Tibial nerve (tissue), 4 donors: ENCODE results near the gene COA1. TPM values are rescaled to one million over a fixed set of nuclear protein-coding genes. Genes with fewer than 3 reads are reported as not detected.

ENCODE experiments used
- DNase-seq, 2 donors: peaks; one replicate each; pipeline ENCODE4 v3.0.0-alpha.2; 2019; ENCODE audit warnings: low spot score in 2 of 2
- H3K27ac ChIP-seq, 4 donors: fragments of 200-600 bp; sonication (generic) in 3 of 4; one replicate each; pipeline ENCODE4 v1.5.1; 2017 to 2019; ENCODE audit warnings: mild to moderate bottlenecking in 1 of 4
- H3K27me3 ChIP-seq, 2 donors: fragments of 200-600 bp; sonication (generic) in 1 of 2; one replicate each; pipeline versions ENCODE4 v1.5.1 to v1.6.0; 2017 to 2019
- H3K36me3 ChIP-seq, 3 donors: fragments of 200-600 bp; sonication (generic); one replicate each; pipeline ENCODE4 v1.5.1; 2018 to 2019
- H3K4me1 ChIP-seq, 4 donors: fragments of 200-600 bp; sonication (generic) in 3 of 4; one replicate each; pipeline ENCODE4 v1.5.1; 2017 to 2019
- H3K4me3 ChIP-seq, 4 donors: fragments of 200-600 bp; sonication (generic) in 3 of 4; one replicate each; pipeline ENCODE4 v1.5.1; 2017 to 2019; ENCODE audit warnings: mild to moderate bottlenecking in 1 of 4, moderate library complexity in 1 of 4
- H3K9me3 ChIP-seq, 4 donors: fragments of 200-600 bp; sonication (generic) in 3 of 4; one replicate each; pipeline ENCODE4 v1.5.1; 2017 to 2019
- CTCF ChIP-seq, 5 experiments: fragments of 200-600 bp in 3 of 5; fragments of 450-650 bp in 2 of 5; sonication (generic) in 3 of 5; IDR thresholded peaks; one replicate each; pipeline ENCODE4 v1.5.1; 2016 to 2019; ENCODE audit warnings: antibody characterized with exemption in 5 of 5, mild to moderate bottlenecking in 3 of 5, moderate library complexity in 2 of 5
- EP300 ChIP-seq, 2 donors: sonication (generic); formaldehyde crosslinking; IDR thresholded peaks; one replicate each; pipeline ENCODE4 v1.6.1; 2017; ENCODE audit warnings: antibody characterized with exemption in 2 of 2, mild to moderate bottlenecking in 1 of 2
- POLR2A ChIP-seq, 2 donors: fragments of 450-650 bp; IDR thresholded peaks; one replicate each; pipeline ENCODE4 v1.6.1; 2017; ENCODE audit warnings: antibody characterized with exemption in 2 of 2, mild to moderate bottlenecking in 2 of 2, moderate library complexity in 2 of 2
- WGBS, 2 donors: methylation state at CpG; one replicate each; pipeline ENCODE4 v1.1.5; 2018; 5-methylcytosine and 5-hydroxymethylcytosine counted together
- total RNA-seq, 4 donors: library from RNA; depleted of rRNA; stranded (reverse); fragments of >200 nt; gene quantifications; one replicate each; pipeline ENCODE4 v1.1.0, GENCODE V29; 2016

Gene COA1
- total RNA-seq, 4 donors from 2014 or later, result 58.5 to 74.1 (median 64.7) TPM

DNA sequence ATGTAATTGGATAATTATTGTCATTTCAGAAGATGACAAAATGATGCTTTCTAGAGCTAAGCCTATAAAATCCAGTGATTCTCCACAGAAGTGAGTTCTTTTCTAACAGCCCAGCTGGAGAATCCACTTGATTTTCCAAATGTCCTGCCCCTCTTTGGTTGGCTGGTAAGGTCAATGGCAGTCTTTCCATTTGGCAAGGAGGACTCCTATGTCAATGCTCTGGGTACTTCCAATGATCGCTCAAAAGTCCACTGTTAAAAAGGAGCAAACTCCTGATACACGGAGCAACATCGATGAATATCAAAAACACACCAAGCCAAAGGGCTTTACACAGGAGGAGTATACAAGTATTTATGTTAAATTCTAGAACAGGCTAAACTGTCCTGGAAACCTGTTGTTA is 88.6 kb downstream of the COA1 start:
- Histone ChIP-seq H3K4me1 (peaks cover 0 to 71% (median 25%) of the 10 kb centered on the region in 4 donors), H3K4me3 (no peak overlapping the region), H3K27ac (peak overlapping the region; percentile 18 to 82 (median 63)), H3K36me3 (peaks cover 0 to 36% (median 0%) of the 10 kb centered on the region in 3 donors), H3K9me3 (no peaks in the 10 kb centered on the region), H3K27me3 (no peaks in the 10 kb centered on the region)
- no peak for TF ChIP-seq EP300 (IDR thresholded peaks at IDR 0.05)
- no peak for TF ChIP-seq POLR2A (IDR thresholded peaks at IDR 0.05)
- TF ChIP-seq CTCF (IDR thresholded peaks at IDR 0.05), result no peak
- 94 to 97% methylated on average over 3 of the region's 3 CpGs for WGBS, 2 donors
- DNase-seq, result no peak

- H3K9me3 ChIP-seq, result no peaks in the 10 kb centered on the region
- no peaks in the 10 kb centered on the region for H3K27me3 ChIP-seq
- peaks cover 0 to 64% (median 18%) of the 10 kb centered on the region in 4 donors for H3K4me1 ChIP-seq
- peak in 1 of 2 donors; percentile 59 for TF ChIP-seq EP300 (IDR thresholded peaks at IDR 0.05)
- no peak for TF ChIP-seq POLR2A (IDR thresholded peaks at IDR 0.05)
- no peak overlapping the region for H3K4me3 ChIP-seq
- peaks cover 0 to 42% (median 0%) of the 10 kb centered on the region in 3 donors for H3K36me3 ChIP-seq
- WGBS, 2 donors, result 17 to 21% methylated on average over 6 of the region's 6 CpGs
- DNase-seq, result peak in 1 of 2 donors; percentile 40
- peak overlapping the region; percentile 18 to 82 (median 63) for H3K27ac ChIP-seq
Measured at GRCh38 chr7:43639858-43640491, 89.3 kb downstream of the COA1 start.

- H3K4me3 ChIP-seq, result no peak overlapping the region
- H3K27me3 ChIP-seq, result no peaks in the 10 kb centered on the region
- 79 to 85% methylated on average over 4 of the region's 4 CpGs for WGBS, 2 donors
- TF ChIP-seq EP300 (IDR thresholded peaks at IDR 0.05) (no peak), CTCF (IDR thresholded peaks at IDR 0.05) (no peak), POLR2A (IDR thresholded peaks at IDR 0.05) (no peak)
- DNase-seq, result no peak
- H3K9me3 ChIP-seq, result no peaks in the 10 kb centered on the region
- peaks cover 0 to 56% (median 18%) of the 10 kb centered on the region in 4 donors for H3K4me1 ChIP-seq
- no peak overlapping the region for H3K27ac ChIP-seq
- peaks cover 0 to 47% (median 0%) of the 10 kb centered on the region in 3 donors for H3K36me3 ChIP-seq
Measured at GRCh38 chr7:43637114-43637806, 92.1 kb downstream of the COA1 start.

DNA sequence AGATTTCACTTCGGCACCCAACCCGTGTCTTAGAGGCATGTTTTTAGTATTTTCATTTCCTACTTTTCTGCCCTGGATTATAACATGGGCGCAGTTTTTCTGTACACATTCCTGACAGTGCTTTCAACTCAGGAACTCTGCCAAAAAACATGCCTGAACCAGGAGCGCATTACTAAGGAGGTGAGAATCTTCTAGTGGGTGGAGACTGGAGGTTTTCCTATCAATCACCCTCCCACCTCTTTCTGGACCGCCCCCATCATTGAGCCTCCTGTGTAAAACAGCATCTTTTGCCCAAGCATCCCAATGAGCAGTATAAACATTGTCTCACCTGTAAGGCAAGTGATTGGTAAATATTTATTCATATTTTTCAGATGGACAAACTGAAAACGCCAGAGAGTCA is 93.2 kb downstream of the COA1 start:
- WGBS, 2 donors, result 74 to 76% methylated on average over 6 of the region's 6 CpGs

GRCh38 chr7:43634384-43634783 is 94.9 kb downstream of the COA1 start:
- DNase-seq, result no peak
- Histone ChIP-seq H3K9me3 (no peaks in the 10 kb centered on the region), H3K36me3 (peaks cover 0 to 61% (median 0%) of the 10 kb centered on the region in 3 donors), H3K27ac (no peak overlapping the region), H3K4me3 (no peak overlapping the region), H3K4me1 (peaks cover 0 to 31% (median 4%) of the 10 kb centered on the region in 4 donors), H3K27me3 (no peaks in the 10 kb centered on the region)
- 95 to 100% methylated on average over 2 of the region's 2 CpGs for WGBS, 2 donors
- TF ChIP-seq EP300 (IDR thresholded peaks at IDR 0.05) (no peak), CTCF (IDR thresholded peaks at IDR 0.05) (no peak), POLR2A (IDR thresholded peaks at IDR 0.05) (no peak)

More for the DNA sequence above, 93.2 kb downstream of the COA1 start:
- Histone ChIP-seq H3K4me3 (no peak overlapping the region), H3K4me1 (peaks cover 0 to 48% (median 18%) of the 10 kb centered on the region in 4 donors), H3K27ac (no peak overlapping the region), H3K9me3 (no peaks in the 10 kb centered on the region), H3K27me3 (no peaks in the 10 kb centered on the region), H3K36me3 (peaks cover 0 to 59% (median 0%) of the 10 kb centered on the region in 3 donors)
- TF ChIP-seq POLR2A (IDR thresholded peaks at IDR 0.05), result no peak
- TF ChIP-seq EP300 (IDR thresholded peaks at IDR 0.05), result no peak
- TF ChIP-seq CTCF (IDR thresholded peaks at IDR 0.05), result no peak
- no peak for DNase-seq
